ENCODE measurements around the gene KMT2D. TPM values are rescaled to one million over a fixed set of nuclear protein-coding genes. Genes with fewer than 3 reads are reported as not detected.

KMT2D gene, protein sequence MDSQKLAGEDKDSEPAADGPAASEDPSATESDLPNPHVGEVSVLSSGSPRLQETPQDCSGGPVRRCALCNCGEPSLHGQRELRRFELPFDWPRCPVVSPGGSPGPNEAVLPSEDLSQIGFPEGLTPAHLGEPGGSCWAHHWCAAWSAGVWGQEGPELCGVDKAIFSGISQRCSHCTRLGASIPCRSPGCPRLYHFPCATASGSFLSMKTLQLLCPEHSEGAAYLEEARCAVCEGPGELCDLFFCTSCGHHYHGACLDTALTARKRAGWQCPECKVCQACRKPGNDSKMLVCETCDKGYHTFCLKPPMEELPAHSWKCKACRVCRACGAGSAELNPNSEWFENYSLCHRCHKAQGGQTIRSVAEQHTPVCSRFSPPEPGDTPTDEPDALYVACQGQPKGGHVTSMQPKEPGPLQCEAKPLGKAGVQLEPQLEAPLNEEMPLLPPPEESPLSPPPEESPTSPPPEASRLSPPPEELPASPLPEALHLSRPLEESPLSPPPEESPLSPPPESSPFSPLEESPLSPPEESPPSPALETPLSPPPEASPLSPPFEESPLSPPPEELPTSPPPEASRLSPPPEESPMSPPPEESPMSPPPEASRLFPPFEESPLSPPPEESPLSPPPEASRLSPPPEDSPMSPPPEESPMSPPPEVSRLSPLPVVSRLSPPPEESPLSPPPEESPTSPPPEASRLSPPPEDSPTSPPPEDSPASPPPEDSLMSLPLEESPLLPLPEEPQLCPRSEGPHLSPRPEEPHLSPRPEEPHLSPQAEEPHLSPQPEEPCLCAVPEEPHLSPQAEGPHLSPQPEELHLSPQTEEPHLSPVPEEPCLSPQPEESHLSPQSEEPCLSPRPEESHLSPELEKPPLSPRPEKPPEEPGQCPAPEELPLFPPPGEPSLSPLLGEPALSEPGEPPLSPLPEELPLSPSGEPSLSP (N-terminal part only)
- 10 to 100 TPM; 33.3 to 49.6 (median 39.5) TPM for polyA plus RNA-seq (ENCODE audit: insufficient read length in 10 of 10)
- long read RNA-seq, donor 1, partial matches to known transcripts: 5 of 6 reads
- long read RNA-seq, donor 1, other reads (novel, unspliced or antisense): 0 of 6 reads
- long read RNA-seq, donor 2, partial matches to known transcripts: 0 of 1 reads
- long read RNA-seq, donor 2, other reads (novel, unspliced or antisense): 0 of 1 reads
- long read RNA-seq, donor 3: 0 reads
- long read RNA-seq, donor 4: 0 reads
- long read RNA-seq, donor 5, partial matches to known transcripts: 15 of 15 reads
- long read RNA-seq, donor 5, other reads (novel, unspliced or antisense): 0 of 15 reads
- long read RNA-seq, donor 6, partial matches to known transcripts: 7 of 7 reads
- long read RNA-seq, donor 6, other reads (novel, unspliced or antisense): 0 of 7 reads
- long read RNA-seq, donor 7, partial matches to known transcripts: 6 of 7 reads
- long read RNA-seq, donor 7, other reads (novel, unspliced or antisense): 0 of 7 reads
- long read RNA-seq, donor 8: 0 reads
- long read RNA-seq, donor 9: 0 reads

DNA sequence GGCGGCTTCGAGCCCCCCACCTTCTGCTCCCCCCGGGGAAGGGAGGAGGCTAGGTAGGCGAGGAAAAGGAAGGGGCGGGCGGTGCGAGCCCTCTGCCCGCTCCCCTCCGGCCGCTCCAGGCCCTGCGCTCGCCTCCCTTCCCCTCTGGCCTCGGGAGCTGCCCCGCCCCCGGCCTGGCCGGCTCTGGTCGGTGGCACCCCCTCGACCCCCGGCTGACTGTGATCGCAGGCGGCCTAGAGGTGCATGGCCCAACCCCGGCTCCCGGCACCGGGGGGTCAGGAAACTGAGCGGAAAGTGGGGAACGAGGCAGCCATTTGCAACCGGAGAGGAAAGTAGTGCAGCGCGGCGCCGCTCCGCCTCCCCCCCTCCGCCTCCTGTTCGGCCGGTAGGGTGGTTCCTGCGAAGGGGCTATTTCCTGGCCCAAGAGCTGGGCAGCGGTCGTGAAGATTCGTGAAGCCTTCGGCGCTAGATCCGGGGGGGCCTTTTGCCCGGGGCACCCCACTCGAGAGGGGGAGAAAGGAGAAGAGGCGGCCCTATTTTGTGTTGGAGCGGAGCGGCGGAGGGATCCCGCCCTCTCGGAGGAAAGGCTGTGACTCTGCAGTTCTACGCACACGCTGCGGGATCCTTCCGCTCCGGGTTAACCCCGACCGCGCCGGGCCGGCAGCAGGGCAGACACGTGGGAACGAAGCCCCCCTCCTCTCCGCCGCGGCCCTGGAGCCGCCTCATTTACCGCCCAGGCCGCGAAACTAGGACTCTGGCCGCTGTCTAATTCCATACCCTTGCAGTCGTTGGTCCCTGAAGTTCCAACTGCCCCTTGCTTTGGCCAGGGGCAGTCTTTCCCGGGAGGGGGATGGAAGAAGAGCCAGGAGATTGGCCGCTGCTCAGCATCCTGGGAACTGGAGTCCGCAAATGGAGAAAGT, at the start of gene KMT2D:
KMT2D (minus strand) TSS at position 558 of the 920 bp plus-strand sequence. CDS start 5,470 bp downstream, outside the sequence.
- DNase-seq: peak; percentile 94 to 99 (median 96)

DNA sequence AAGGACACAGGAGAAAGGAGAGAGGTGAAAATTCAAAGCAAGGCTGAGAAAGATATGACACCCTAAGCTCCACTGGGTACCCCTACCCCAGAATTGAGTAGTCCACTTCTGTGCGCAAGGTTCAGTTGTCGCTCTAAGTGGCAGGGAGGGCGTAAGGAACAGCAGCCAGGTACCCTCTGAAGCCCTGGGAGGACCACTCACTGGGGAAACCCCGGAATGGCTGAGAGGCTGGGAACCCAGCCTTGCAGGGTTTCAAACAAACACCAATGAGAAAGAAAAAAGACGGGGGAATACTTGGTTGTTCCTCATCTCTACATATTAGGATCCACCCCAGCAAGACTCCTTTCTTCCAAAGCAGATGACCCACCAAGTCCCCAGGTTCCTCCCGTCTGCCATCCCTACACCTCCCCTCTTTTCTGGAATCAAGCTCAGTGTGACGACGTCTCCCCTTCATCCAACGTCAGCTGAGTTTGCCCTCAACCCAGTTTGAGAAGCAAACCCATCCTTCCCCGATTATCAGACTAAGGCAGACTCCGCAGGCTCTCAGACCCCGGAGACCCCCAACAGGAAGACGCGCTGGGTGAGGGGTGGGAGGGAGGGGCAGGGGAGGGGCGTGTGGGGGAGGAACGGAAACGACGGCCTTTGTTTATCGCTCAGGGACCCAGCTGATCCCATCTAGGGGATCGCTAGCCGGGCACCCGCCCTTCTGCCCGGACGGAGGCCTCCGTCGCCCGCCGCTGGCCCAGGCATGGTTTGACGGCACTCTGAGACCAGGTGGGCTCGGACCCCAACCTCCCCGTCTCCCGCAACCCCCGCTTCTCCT, 49.3 kb upstream of the KMT2D start:
- DNase-seq: peak in 2 of 3 donors; percentile 51 to 73

DNA sequence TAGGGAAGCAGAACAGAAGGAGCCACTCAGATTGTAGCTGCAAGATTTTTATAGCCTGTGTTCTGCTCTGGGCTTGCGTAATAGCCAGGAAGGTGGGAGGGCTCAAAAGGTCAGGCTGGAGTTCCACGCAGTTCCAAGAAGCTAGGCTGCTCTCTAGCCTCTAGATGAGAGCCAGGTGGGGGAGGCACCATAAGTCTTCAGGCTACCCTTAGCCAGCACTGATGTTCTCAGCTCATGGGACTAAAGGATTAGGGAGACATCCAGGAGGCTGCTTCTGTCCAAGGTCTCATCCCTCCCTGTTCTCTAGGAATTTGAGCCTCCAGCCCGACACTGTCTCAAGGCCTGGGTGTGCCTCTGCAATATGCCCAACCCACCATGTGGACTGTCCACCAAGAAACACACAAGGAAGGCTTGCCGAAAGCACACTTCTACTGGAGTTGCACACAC, 48.4 kb upstream of the KMT2D start:
- DNase-seq: peak in 2 of 3 donors; percentile 54 to 76

DNA sequence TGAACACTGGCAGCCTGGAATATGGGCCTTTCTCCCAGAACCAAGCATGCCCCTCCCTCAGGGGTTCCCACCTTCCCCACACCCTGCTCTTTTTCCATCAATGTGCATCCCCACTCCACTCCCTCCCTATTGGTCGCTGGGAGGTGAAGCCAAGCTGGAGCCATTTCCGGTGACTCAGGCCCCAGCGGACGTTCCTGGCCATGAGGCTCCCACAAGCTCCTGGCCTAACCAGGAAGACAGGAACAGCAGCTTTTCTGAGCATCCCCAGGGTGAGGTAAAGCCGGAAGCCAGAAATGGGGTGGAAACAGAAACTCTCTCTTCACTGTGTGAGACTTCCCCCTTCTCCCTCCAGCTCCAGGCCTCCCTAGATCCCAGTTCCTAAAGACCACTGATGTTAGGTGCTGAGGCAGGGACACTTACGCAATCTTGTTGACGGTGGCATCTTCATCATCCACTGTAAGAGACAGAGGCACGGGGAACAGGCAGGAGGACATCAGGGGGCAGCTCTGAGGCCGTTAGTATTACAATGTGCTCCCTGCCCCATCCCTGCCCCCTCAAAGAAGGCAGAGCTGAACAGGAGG, 45.0 kb upstream of the KMT2D start:
- peak in 1 of 3 donors; percentile 56 for DNase-seq

DNA sequence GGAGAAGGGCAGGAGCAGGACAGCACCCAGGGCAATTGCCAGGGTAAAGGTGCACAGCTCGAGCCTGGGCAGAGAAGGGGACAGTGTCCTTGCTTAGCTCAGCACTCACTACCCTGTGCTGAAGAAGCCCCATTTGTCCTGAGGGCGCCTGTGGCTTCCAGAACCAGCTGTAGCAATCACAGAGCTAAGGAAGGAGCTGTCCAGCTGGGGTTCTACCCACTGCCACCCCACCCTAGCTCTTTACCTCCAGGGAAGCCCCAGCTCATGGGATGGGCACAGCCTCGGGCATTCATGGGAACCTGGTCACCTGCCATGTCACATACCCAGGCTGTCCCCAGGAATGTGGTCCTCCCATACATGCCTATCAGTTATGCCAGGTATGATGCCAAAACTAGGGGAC, 44.2 kb upstream of the KMT2D start:
- no peak for DNase-seq

DNA sequence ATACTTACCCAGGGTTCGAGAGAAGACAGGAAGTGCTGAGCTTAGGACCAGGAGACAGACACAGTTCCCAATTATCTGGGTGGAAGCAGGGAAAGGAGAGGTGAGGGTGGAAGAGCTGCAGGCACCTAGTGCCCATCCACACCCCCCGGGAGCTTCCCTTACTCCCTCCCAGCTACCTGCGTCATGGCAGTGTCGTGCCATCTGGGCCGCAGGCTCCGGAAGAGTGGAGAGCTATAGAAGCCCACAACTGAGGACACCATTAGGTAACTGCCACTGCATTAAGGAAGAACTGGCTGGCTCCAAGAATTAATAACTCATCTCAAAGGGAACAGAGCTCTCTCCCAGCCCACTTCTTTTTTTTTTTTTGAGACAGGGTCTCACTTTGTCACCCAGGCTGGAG, 39.8 kb upstream of the KMT2D start:
- DNase-seq: no peak

DNA sequence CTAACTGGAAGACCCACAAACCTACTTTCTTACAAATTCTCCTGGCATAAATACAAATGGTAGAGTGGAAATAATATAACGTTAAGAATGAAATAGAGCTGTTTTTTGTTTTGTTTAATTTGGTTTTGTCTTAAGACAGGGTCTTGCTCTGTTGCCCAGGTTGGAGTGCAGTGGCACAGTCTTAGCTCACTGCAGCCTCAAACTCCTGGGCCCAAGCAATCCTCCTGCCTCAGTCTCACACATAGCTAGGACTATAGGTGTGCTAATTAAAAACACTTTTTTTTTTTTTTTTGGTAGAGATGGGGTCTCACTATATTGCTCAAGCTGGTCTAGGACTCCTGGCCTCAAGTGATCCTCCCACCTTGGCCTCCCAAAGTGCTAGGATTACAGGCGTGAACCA, 38.1 kb upstream of the KMT2D start:
- no peak for DNase-seq

DNA sequence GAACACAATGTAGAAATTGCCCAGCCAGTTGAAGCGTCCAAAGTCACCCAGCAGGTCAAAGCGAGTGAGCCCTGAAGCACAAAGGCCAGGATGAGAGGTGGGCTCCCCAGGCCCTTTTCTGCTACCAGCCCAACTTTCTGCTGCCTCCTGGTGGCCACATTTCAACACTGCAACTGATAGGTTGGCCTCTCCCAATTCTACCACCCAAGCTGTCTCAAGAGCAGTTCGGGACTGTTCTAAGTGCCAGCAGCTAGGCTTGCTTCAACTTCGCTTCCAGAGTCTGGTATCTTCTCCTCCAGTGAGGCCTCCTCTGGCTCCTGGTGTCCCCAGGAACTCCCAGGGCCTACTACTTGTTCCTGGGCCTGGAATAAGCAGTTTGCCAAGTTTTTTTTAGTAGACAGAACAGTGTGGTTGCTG, 37.4 kb upstream of the KMT2D start:
- DNase-seq: peak in 1 of 3 donors; percentile 53

DNA sequence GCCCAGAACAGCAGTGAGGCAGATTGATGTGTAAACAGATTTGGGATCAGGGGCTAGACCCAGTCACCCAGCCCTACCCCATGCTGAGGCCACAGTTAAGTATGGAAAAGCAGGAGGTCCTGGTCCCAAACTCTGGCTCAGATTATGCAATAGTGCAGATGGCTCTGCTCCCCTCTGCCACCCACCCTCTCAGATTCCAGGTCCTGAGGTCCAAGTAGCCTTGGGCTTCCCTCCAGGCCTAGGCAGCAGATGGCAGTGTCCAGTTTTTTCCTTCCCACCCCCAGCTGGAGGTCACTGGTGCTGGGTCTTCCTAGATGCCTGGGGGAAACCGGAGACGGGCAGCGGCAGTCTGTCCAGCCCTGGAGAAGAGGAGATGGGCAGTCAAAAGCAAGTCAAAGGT, 36.8 kb upstream of the KMT2D start:
- DNase-seq: no peak

DNA sequence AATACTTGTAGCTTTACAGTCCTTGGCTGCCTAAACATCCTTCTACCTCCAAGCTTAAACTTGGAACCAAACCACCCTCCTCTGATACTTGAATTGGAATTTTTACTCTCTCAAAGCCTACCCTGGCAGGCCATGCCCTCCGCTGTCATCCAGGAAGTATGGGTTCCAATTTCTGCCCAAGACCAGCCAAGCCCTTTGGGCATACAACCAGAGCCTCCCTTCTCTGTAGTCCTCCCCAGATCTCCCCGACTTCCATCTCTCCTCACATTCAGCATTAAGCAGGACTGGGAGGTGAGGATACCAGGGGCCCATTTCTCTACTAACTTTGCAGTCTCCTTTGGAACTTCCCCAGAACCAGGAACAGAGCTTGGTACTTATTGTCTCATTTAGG, 34.4 kb upstream of the KMT2D start:
- DNase-seq: no peak

DNA sequence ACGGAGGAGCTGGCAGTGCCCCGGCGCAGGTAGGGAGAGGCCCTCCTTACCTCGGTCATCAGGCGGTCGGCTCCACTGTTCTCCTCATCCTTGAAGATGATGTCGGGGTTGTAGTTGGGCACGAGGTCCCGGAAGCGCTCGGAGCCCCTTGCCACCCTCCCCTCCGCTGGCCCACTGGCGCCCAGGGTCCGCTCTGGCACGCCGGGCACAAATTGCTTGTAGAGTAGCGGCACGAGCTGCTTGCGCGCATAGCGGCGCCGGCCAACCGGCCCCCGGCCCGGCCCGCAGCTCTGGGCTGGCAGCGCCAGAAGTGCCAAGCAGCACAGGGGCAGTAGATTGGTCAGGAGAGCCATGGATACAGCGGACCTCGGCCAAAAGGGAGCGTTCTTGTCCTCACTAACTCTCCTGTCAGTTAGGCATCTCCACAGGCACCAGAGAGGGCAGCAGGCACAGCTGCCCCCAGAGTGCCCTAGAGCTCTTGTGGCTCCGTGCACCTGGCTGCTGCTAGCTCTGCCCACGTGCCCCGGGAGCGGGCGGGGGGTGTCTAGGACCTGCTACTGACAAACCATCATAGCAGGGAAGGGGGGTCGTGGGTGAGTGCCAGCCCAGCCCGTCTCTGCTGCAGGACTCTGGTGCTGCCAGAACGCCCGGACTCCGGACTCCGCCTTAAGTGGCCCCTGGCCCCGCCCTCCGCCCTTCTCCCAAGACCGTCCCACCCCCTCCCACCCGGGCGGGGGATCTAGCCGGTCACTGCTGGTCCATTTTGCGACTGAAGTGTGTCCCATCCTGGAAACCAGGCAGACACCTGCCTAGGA, 33.8 kb upstream of the KMT2D start, which contains the start of gene DHH:
DHH (minus strand) TSS at position 642 of the 815 bp plus-strand sequence; CDS start at position 353, 289 bp downstream.
- peak in 1 of 3 donors; percentile 49 for DNase-seq

DNA sequence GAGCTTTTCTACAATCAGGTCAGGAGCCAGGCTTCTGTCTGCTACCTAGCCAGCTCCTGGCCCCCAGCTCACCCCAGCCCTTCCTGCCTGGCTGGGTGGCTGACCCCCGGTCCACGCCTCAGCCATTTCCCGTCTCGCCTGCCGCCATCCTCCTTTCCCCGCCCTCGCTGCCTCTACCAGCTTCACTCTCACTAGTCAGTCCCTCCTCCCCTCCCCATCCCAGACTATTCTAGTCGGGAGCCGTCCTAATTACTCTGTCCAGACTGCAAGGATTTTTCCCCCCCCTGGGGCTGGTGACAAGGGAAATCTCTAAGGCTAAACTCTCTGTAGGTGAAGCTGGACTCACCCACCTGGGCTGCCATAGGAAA, 33.2 kb upstream of the KMT2D start:
- DNase-seq: peak in 1 of 3 donors; percentile 41

DNA sequence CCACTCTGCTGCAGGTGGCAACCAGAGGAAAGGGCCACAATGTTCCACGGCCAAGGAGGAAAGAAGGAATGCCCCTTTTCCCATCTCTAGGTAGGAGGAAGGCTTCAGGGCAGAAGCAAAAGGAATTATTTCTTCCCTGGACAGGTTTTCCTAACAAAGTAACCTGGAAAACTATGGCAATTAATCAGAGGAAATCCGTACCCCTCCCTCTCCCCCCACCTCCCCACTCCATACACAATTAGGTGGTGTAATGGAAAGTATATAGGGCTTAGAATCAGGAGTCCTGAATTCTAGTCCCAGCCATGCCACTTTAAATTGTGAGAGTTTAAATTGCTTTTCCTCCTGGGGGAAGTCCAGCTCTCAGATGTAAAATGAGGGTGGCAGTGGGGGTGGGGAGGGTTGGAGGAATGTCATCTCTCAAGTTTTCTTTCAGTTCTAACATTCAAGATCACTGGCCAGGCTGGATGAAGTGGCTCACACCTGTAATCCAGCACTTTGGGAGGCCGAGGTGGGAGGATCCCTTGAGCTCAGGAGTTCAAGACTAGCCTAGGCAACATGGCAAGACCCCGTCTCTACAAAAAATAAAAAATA, 32.3 kb upstream of the KMT2D start:
- DNase-seq: no peak

DNA sequence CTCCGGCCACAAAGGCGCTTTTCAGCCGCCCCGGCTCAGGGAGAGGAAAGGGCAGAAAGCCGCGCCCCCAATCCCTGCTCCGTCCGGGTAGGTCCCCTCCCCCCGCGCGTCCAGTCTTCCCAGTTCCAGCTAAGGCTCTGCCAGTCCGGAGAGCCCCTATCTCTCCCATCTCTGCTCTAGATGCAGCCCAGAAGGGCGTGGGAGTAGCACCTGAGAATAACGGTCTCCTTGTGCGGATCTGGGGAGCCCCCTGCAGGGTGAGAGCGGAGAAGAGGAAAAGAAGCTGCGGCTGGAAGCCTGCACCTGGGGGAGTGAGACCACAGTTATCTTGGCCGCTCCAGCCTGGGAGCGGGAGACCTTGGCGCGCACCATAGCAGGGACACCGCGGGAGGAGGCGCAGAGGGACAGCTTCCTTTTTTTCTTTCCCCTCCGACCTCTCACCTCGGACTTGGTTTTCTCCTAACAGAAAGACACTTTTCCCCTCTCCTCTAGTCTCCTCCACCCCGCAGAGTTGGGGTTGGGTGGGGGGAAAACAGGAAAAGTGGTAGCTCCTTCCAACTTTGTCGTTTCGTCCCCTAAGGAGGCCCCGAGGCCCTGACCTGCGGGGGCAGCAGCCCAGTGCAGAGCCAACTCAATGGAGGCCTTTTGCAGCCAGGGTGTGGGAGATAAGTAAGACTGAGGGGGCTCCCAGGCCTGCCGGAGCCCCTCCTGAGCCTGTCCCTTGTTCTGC, 31.7 kb upstream of the KMT2D start:
- DNase-seq: peak in 1 of 3 donors; percentile 67

DNA sequence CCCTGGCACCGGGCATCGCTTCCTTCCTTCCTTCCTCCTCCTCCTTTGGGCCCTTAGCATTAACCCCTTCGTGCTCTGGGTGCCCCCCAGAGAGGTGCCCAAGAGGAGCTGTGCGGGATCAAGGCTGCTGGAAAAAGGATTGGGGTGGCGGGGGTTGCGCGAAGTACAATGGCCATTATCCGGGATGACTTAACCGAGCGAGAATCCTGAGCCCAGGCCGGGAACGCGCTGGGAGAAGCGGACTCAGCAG, 31.2 kb upstream of the KMT2D start:
- no peak for DNase-seq

DNA sequence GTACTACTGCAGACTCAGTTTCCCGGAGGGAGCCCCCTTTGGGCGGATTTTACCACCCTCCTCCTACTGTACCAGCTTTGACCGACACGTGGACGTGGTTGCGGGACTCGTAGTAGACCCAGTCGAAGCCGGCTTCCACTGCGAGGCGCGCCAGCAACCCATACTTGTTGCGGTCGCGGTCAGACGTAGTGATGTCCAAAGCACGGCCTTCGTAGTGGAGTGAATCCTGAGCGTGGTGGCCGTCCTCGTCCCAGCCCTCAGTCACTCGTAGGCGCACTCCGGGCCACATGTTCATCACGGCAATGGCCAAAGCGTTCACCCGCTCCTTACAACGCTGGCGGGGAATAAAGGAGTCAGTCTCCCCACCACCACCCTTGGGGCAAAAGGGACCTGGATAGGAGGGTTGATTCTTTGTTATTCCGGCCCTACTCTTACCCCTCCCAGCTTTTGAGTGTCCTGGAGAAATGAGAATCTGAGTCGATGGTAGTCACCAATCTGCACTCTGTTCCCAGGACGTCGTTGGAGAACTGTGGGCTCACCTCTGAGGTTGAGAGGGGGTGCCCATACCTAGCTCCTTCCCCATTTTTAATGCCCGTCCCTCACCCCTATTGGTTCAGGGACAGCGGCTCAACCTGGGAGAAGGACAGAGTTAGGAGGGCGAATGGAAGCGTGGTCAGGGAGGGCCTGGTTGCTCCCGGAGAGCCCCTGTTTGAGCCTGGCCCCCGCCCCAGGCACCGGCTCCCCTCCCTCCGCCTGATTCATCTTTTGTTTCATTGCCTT, 30.7 kb upstream of the KMT2D start:
- peak in 1 of 3 donors; percentile 20 for DNase-seq
